ENCODE measurements around the gene KCNJ6. TPM values are rescaled to one million over a fixed set of nuclear protein-coding genes. Genes with fewer than 3 reads are reported as not detected.

KCNJ6 gene
- total RNA-seq, 1 experiment from 2014 or later, result not detected

- POLR2A ChIA-PET, result no interaction called here
- H3K9me3 ChIP-seq, result no peaks in the 10 kb centered on the region
- H3K36me3 Mint-ChIP-seq (ENCODE audit: insufficient read depth, unreplicated experiment), result no peaks in the 10 kb centered on the region
- no peak for DNase-seq
- no peaks in the 10 kb centered on the region for H3K36me3 ChIP-seq (ENCODE audit: control insufficient read depth, insufficient read depth, low read length)
- peaks cover 9% of the 10 kb centered on the region for H3K4me1 Mint-ChIP-seq (ENCODE audit: low read depth, unreplicated experiment)
- H3K9me3 Mint-ChIP-seq (ENCODE audit: unreplicated experiment), result no peaks in the 10 kb centered on the region
- TF ChIP-seq CTCF (IDR thresholded peaks at IDR 0.05; ENCODE audit: insufficient read depth in 1 of 2, low read depth in 1 of 2, low read length in 1 of 2, severe bottlenecking in 1 of 2, unreplicated experiment in 1 of 2), result no peak
- intact Hi-C loops (cut with micrococcal nuclease; ENCODE audit: unreplicated experiment), result no loop called here
- BruUV-seq (replicated peaks), result no TSS peak
- H3K4me3 ChIP-seq (ENCODE audit: low read depth, low read length), result no peak overlapping the region
- H3K4me1 ChIP-seq, result no peaks in the 10 kb centered on the region
- H3K27me3 ChIP-seq (replicated peaks; ENCODE audit: control insufficient read depth, insufficient read depth, low read length), result no peaks in the 10 kb centered on the region
- H3K27me3 Mint-ChIP-seq (ENCODE audit: insufficient read depth, unreplicated experiment), result peaks cover 8% of the 10 kb centered on the region
- CTCF ChIA-PET, result no interaction called here
- no peak overlapping the region for H3K27ac Mint-ChIP-seq (ENCODE audit: unreplicated experiment)
- H3K4me3 Mint-ChIP-seq (ENCODE audit: unreplicated experiment), result no peak overlapping the region
These were observed 173.7 kb downstream of the KCNJ6 start for GRCh38 chr21:37742532-37742931.

GRCh38 chr21:37742115-37742514 lies 174.1 kb downstream of the KCNJ6 start:
- no peak for TF ChIP-seq CTCF (IDR thresholded peaks at IDR 0.05; ENCODE audit: insufficient read depth in 1 of 2, low read depth in 1 of 2, low read length in 1 of 2, severe bottlenecking in 1 of 2, unreplicated experiment in 1 of 2)
- no peaks in the 10 kb centered on the region for H3K9me3 Mint-ChIP-seq (ENCODE audit: unreplicated experiment)
- H3K27ac Mint-ChIP-seq (ENCODE audit: unreplicated experiment), result no peak overlapping the region
- no TSS peak for BruUV-seq (replicated peaks)
- DNase-seq, result no peak
- no peaks in the 10 kb centered on the region for H3K36me3 Mint-ChIP-seq (ENCODE audit: insufficient read depth, unreplicated experiment)
- H3K4me3 Mint-ChIP-seq (ENCODE audit: unreplicated experiment), result no peak overlapping the region
- ChIA-PET CTCF (no interaction called here), POLR2A (no interaction called here)
- H3K4me1 ChIP-seq, result no peaks in the 10 kb centered on the region
- H3K4me1 Mint-ChIP-seq (ENCODE audit: low read depth, unreplicated experiment), result peaks cover 5% of the 10 kb centered on the region
- H3K36me3 ChIP-seq (ENCODE audit: control insufficient read depth, insufficient read depth, low read length), result no peaks in the 10 kb centered on the region
- intact Hi-C loops (cut with micrococcal nuclease; ENCODE audit: unreplicated experiment), result no loop called here
- H3K4me3 ChIP-seq (ENCODE audit: low read depth, low read length), result no peak overlapping the region
- H3K9me3 ChIP-seq, result no peaks in the 10 kb centered on the region
- H3K27me3 Mint-ChIP-seq (ENCODE audit: insufficient read depth, unreplicated experiment), result peaks cover 8% of the 10 kb centered on the region
- H3K27me3 ChIP-seq (replicated peaks; ENCODE audit: control insufficient read depth, insufficient read depth, low read length), result no peaks in the 10 kb centered on the region

GRCh38 chr21:37737996-37738395 lies 178.3 kb downstream of the KCNJ6 start:
- no peaks in the 10 kb centered on the region for H3K36me3 Mint-ChIP-seq (ENCODE audit: insufficient read depth, unreplicated experiment)
- no peaks in the 10 kb centered on the region for H3K4me1 Mint-ChIP-seq (ENCODE audit: low read depth, unreplicated experiment)
- no peaks in the 10 kb centered on the region for H3K36me3 ChIP-seq (ENCODE audit: control insufficient read depth, insufficient read depth, low read length)
- BruUV-seq (replicated peaks), result no TSS peak
- H3K27me3 ChIP-seq (replicated peaks; ENCODE audit: control insufficient read depth, insufficient read depth, low read length), result no peaks in the 10 kb centered on the region
- no peak for TF ChIP-seq CTCF (IDR thresholded peaks at IDR 0.05; ENCODE audit: insufficient read depth in 1 of 2, low read depth in 1 of 2, low read length in 1 of 2, severe bottlenecking in 1 of 2, unreplicated experiment in 1 of 2)
- no peak for DNase-seq
- H3K27me3 Mint-ChIP-seq (ENCODE audit: insufficient read depth, unreplicated experiment), result peaks cover 16% of the 10 kb centered on the region
- intact Hi-C loops (cut with micrococcal nuclease; ENCODE audit: unreplicated experiment), result no loop called here
- ChIA-PET CTCF (no interaction called here), POLR2A (no interaction called here)
- no peaks in the 10 kb centered on the region for H3K9me3 Mint-ChIP-seq (ENCODE audit: unreplicated experiment)
- no peak overlapping the region for H3K4me3 ChIP-seq (ENCODE audit: low read depth, low read length)
- H3K27ac Mint-ChIP-seq (ENCODE audit: unreplicated experiment), result no peak overlapping the region
- H3K4me3 Mint-ChIP-seq (ENCODE audit: unreplicated experiment), result no peak overlapping the region
- no peaks in the 10 kb centered on the region for H3K4me1 ChIP-seq
- no peaks in the 10 kb centered on the region for H3K9me3 ChIP-seq

All from Caco-2 (cell line).